ENCODE measurements around the gene GPR18.

- no peak for TF ChIP-seq POLR2A (IDR thresholded peaks at IDR 0.05)
- TF ChIP-seq CTCF (IDR thresholded peaks at IDR 0.05) = no peak
These were observed 44.7 kb upstream of the GPR18 start for GRCh38 chr13:99302637-99303505.
